GM21528 (cell line): Measurements from ENCODE around the gene FBXL2.
A peak's percentile ranks its signal among the peaks of the same experiment; 100 is the strongest.
"Not testable (repeated sequence)": the region's sequence is repeated elsewhere in the genome, so short reads cannot be mapped to it uniquely, and the experiment has no call there.

ENCODE experiments used
- ATAC-seq: cut with Tn5 transposase; IDR thresholded peaks from one replicate; pipeline ENCODE4 v1.9.1; 2021; ENCODE audit warnings: mild to moderate bottlenecking, moderate library complexity; ENCODE audit not compliant: unreplicated experiment, low FRiP score

Gene FBXL2

DNA sequence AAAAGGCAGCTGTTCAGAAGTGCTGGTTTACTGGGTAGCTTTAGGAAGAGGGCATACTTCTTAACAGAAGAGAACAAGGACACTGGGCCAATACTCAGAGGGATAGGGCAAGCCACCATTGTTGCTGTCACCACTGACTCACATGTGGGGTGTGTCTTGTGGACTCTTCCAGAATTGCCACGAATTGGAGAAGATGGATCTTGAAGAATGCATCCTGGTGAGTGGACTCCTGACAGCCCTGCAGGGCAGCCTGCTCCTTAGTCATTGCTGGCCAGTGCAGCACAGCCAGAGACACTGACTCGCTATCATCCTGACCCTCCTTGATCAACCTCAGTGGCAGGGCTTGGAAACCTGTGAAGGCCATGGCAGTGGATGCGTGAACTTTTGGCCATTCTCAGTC lies 100.7 kb downstream of the FBXL2 start:
- no peak for ATAC-seq

DNA sequence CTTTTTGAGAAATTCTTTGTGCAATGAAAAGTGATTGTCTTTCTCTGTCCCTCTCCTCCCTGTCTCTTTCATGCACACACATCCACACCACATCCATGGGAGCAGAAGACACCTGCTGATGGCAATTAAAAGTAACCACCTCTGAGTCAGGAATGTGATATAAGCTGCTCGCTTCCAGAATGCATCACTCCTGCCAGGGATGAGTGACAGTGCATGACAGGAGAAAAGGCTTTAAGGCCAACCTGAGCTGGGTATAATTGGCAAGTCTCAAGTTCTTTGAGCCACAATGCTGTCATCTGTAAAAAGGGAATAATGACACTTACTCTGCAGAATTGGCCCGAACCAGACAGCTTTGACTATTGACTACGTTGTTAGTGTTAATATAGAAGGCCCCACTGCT lies 103.4 kb downstream of the FBXL2 start:
- no peak for ATAC-seq

DNA sequence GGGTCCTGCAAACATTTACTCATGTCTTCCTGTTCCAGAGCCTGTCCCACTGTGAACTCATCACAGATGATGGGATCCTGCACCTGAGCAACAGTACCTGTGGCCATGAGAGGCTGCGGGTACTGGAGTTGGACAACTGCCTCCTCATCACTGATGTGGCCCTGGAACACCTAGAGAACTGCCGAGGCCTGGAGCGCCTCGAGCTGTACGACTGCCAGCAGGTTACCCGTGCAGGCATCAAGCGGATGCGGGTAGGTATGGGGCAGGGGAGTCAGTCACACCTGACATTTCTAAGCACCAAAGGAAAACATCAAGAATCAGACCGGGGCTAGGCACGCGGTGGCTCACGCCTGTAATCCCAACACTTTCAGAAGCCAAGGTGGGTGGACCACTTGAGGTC lies 106.7 kb downstream of the FBXL2 start:
- ATAC-seq: no peak

DNA sequence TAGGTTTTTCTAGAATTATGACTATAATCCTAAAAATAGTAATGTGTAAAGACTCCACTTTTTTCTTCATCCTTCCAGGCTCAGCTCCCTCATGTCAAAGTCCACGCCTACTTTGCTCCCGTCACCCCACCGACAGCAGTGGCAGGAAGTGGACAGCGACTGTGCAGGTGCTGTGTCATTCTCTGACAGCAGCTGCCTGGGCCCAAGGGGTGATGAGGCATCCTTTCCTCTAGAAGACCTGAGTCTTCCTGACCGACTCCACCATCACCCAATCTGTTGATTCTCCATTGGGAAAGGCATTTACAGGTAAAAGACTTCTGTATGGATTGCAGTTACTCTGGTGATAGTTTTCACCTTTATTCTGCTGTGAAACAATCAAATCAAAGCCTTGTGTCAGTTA lies 108.2 kb downstream of the FBXL2 start:
- no peak for ATAC-seq

DNA sequence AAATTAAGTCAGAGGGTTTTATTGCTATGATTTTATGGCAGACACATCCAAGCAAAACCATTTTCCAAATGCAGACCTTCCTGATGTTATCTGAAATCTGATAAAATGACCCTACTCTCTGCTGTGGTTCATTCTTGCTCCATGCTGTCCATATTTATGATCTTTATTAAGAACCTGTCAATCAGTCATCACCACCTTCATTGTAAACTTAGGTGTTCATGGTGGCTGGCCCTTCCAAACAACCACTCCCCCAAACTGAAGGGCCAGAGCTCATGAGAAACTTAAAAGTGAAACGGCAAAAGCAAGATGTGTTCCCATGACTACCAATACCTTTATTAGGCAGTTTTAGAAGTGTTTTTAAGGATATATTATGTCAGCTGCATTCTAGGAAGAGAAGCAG lies 109.4 kb downstream of the FBXL2 start:
- no peak for ATAC-seq

DNA sequence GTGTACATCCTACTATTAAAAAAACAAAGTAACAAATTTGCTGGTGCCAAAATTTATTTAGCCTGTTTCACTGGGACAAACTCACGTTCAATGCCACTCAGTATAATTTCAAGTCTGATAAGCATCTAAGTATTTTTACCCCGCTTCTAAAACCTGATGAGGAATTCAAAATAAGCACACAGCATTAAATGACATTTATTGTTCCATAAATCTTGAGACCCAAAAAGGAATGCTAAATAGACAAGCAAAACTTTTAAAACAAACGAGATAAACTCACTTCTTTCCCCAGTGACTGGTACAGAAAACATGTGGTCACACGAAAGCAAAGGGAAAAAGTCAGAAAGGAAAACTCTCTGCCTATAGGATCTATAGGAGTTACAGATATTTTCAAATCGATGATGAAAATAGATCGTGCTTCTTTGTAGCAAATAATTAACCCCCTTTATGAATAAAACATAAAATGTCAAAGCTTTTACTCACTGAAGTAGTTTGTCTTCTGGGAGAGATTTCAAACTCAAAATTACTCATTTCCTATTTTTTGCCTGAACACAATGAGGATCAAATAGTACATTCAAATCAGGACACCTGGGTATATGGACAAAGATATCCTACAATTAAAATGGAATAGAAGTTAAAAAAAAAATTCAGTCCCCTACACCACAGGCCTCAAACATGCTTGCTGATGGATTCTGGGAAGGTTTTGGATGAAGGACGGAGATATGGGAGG lies 111.3 kb downstream of the FBXL2 start:
- no peak for ATAC-seq

DNA sequence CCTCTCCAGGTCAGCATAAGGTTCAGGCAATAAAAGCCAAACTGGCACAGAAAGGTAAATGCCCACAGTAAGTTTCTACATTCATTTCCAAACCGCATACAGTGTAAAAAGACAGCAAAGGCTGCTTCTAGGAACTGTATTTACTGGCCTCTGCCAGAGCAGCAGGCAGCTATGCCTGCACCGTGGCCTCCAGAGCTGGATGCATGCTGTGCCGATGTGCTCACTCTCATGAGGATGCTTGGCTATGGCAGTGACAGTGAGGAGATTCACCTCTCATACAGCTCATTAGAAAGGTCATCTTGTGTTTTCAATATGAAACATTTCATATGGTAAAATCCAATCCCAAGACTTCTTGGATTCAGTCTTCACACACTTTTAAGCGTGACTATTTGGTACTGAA lies 112.7 kb downstream of the FBXL2 start:
- ATAC-seq: no peak

DNA sequence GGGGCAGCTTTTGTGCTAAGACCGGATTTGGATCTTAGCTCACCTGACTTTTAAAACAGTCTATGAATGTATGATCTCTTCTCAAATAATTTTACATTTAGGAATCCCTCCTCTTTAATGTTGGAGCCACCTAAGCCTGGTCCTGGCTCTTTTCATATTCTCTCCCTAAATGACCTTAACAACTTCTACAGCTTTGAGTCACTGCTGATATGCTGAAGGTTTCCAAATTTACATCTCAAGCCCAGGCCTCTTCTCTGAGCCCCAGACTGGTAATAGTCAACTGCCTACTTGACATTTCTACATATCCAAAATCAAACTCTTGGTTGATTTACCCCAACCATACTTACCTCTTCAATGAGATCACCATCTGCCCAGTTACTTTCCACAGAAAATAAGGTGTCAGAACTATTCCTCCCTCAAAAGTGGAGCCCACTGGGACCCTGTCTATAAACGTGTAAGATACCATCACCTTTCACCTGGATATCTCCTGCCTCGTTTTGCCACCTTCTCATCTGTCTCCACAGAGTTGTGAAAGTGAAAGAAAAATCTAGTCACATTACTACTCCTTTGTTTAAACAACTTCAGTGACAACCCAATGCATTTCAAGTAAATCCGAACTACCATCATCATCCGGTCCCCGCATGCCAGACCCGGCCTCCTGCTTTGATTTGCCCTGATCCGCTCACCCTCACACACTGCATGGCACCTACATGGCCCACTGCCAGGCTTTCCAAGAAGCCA lies 114.2 kb downstream of the FBXL2 start:
- no peak for ATAC-seq

DNA sequence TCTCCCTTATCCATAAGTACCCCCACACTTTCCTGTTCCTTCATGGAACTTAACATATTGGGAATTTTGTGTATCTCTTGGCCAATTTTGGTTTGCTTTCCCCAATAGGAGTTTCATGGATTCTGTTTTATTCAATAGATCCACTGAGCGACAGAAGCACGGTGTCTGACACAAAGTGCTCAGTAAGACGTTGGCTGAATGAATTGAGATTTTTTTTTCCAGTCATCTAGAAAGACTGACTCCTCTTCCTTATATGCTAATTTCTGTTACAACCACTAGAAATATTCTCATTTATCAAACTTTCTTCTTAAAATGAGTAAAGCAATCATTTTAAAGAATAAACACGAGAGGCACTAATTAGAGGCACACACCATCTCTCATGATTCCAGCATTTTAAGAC lies 114.9 kb downstream of the FBXL2 start:
- no peak for ATAC-seq

DNA sequence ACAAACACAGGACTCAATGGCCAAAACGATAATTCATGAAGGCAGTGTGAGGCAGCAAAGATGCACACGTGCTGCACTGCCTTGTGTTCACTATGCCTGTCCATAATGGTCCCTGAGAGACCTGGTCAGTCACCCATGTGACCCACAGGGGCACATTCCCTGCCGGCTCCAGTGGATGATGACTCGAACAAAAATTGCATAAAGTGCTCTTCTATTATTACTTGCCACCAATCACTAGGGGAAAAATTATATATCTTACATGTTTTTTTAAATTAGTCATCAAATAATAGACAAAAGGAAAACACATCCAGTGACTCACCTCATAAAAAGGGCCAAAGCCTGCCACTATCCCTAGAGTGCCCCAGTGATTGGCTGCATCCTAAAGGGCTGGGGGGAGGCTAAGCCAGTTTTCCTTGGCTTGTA lies 115.5 kb downstream of the FBXL2 start:
- no peak for ATAC-seq

DNA sequence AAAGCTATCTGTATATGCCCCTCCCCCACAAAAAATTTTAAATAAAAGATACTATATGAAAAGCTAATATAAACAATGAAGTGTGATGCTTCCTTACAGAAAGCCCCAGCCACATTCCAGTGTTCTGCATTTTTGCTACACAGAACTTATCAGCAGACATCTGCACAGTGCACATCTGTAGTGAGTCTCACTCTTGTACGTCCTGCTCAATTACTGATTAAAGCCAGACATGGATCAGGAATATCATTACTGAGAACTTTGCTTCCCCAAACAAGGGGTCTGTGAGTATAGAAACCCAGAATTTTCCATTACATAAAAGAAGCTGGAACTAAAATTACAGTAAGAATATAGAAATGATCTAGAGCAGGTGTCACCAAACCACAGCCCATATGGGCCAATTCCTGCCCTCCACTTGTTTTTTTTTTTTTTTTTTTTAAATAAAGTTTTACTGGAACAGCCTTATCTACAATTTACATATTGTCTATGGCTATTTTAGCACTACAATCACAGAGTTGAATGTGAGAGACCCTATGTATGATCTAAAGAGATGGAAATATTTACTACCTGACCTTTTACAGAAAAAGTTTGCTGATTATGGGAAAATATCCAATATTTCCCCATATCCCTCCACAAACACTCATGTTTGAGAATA lies 117.3 kb downstream of the FBXL2 start:
- no peak for ATAC-seq

DNA sequence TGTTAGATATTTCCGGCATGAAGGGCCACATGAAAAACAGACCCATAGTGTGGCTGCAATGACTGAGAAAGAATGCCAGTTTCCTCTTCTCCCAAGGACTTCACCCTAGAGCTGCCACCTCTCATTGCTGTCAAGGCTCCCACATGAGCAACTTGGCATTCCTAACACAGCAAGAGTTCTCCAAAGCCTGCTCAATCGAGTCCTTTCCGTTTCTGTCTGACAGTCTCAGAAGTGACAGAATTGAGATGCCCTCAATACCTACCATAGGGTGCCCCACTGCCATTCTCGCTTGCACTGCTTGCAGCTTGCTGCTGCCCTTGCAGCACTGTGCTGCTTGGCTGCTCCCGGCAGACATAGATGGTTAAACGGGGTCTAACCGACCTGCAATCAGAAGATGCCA lies 118.7 kb downstream of the FBXL2 start:
- no peak for ATAC-seq

DNA sequence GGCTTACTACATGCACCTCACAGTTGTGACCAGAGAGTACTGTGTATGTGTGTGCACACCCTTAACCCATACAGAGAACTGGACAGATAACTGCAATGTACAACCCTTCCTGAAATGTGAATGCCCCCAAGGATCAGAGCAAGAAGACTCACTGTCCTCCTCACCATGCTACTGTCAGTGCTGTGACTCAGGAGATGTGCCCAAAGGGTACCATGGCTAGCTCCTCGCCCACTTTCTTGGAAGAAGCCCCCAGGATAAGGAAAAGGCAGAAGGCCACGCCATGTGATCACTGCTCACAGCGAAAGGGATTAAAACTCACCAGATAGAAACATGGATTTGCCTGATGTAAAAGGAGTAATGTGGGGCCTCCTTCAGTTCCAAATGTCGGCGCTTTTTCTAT lies 121.2 kb downstream of the FBXL2 start:
- ATAC-seq: no peak

DNA sequence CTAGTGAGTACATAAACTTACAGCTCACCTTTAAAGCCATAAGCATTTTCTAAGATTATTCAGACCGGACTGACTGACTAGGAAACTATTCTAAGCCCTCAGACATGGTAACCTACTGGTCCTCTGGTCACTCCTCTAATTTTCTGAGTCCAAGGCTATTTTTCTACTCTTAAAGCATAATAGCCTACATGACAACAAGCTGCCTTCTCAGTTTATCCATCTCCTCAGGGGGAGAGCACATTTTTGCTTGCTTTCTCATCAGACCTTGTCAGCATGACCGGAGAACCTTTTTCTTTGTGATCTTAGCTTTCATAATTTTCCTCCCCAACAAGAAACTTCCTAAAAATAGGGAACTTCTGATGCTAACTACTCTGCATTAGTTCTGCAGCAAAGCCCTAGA lies 124.5 kb downstream of the FBXL2 start:
- ATAC-seq: no peak

DNA sequence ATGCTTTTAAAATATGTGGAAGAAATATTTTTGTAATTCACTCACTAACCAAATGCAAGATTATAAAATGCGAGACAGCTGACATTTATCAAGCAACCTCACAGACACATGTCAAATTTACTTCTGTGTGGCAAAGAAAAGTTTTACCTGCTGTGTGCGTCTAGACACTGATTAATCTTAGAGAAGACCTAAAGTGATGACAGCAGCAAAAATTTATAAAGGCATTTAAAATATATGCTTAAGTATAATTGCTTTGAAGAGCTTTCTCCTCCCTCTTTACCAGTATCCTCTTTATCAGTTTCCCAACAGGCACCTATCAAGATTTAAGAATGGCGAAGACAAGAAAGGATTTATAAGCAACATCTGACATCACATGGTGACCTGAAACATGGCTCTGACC lies 125.7 kb downstream of the FBXL2 start:
- no peak for ATAC-seq

DNA sequence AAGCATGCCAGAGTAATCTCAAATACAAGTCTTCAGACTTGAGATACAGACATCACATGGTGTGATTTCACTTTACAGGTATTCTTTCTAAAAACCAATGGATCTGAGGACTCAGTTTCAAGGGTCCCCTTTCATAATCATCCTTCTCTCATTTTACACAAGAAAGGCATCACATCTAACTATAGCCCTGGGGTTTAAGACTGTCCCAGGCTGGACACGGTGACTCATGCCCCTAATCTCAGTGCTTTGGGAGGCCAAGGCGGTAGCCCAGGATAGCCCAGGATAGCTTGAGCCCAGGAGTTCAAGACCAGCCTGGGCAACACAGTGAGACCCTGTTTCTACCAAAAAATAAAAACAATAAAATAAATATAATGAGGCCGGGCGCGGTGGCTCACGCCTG lies 126.5 kb downstream of the FBXL2 start:
- no peak for ATAC-seq

DNA sequence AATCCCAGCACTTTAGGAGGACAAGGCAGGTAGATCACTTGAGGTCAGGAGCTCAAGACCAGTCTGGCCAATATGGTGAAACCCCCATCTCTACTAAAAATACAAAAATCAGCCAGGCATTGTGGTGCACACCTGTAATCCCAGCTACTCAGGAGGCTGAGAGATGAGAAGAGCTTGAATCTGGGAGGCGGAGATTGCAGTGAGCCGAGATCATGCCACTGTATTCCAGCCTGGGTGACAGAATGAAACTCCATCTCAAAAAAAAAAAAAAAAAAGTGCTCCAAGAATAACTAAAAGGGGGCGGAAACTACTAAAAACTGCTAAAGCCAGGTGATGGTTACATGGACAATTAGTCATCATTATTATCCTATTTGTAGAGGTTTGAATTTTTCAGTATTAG lies 133.6 kb downstream of the FBXL2 start:
- ATAC-seq: not testable (repeated sequence)

DNA sequence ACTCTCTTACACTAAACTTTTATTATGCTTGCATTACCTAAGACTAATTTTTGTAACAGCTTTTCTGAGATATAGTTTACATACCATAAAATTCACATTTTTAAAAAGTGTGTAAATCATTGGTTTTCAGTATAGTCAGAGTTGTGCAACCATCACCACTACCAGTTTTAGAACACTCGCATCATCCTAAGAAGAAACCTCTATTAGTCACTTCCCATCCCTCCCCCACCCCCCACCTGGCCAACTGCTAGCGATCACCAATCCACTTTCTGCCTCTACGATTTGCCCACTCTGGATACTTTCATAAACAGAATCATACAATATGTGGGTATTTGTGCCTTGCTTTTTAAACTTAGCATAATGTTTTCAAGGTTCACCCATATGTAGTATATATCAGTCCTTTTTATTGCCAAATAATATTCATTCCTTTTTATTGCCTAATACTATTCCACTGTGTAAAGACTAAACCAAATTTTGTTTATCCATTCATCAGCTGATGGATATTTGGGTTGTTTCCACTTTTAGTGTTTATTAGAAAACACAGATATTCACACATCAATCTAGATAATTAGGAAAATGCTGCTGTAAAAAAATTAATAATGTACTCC lies 139.9 kb downstream of the FBXL2 start:
- no peak for ATAC-seq

DNA sequence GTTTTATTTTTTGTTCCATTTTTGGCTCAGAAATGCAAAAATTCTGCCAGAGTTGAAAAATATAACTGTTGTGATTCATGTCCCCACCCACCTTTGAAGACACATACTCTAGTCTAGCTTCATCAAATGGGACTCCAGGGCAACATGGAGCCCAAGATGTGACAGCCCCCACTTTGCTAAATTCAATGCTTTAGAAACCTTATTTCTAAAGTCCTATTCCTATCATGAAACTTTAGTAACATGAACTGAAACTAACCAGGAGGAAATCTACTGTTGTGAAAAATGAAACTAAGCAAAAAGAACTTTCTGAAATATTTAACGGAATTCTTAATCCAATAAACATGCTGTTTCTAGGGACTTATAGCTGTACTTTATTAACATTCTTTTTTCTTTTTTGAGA lies 142.7 kb downstream of the FBXL2 start:
- peak; percentile 49 for ATAC-seq

DNA sequence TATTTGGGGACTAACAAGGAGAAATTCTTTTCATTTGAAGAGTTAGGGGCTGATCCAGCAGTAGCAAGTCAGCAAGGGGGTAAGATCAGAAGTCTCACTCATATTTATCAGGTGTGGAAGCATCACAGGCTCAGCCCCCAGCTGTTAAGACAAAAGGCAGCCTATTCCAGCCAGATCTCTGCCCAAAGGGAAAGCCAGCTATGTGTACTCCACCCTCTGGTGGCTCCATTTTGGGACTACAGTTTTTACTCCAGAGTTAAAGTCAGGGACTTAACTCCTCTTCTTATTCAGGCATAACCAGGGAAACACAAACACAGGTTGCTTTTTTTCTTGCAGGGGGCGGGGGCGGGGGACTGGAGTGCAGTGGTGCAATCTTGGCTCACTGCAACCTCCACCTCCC lies 143.7 kb downstream of the FBXL2 start:
- no peak for ATAC-seq
